ENCODE results near the gene LRRC4C. TPM values are rescaled to one million over a fixed set of nuclear protein-coding genes. Genes with fewer than 3 reads are reported as not detected.

The LRRC4C gene
- polyA plus RNA-seq, 1 experiment = 0.02 TPM

- Histone ChIP-seq H3K4me3 (ENCODE audit: low read depth, low read length) (no peak overlapping the region), H3K27ac (ENCODE audit: low read depth, low read length) (no peak overlapping the region), H3K27me3 (ENCODE audit: control insufficient read depth, insufficient read depth, low read length) (no peaks in the 10 kb centered on the region), H3K9me3 (ENCODE audit: control insufficient read depth, insufficient read depth, low read length) (peaks cover 6% of the 10 kb centered on the region)
- TF ChIP-seq CTCF (IDR thresholded peaks at IDR 0.05; ENCODE audit: low read depth, low read length) = no peak
- CTCF ChIA-PET = no interaction called here
- POLR2A ChIA-PET = no interaction called here
- no peak for DNase-seq (ENCODE audit: low read depth, low spot score)
Measured at GRCh38 chr11:41309716-41310115, 149.7 kb downstream of the LRRC4C start.

- no peak overlapping the region for H3K27ac ChIP-seq (ENCODE audit: low read depth, low read length)
- no peak for TF ChIP-seq CTCF (IDR thresholded peaks at IDR 0.05; ENCODE audit: low read depth, low read length)
- ChIA-PET CTCF (no interaction called here), POLR2A (no interaction called here)
- no peak for DNase-seq (ENCODE audit: low read depth, low spot score)
- H3K4me3 ChIP-seq (ENCODE audit: low read depth, low read length) = no peak overlapping the region
- no peaks in the 10 kb centered on the region for H3K27me3 ChIP-seq (ENCODE audit: control insufficient read depth, insufficient read depth, low read length)
- H3K9me3 ChIP-seq (ENCODE audit: control insufficient read depth, insufficient read depth, low read length) = peaks cover 6% of the 10 kb centered on the region
Measured at GRCh38 chr11:41309111-41309522, 150.3 kb downstream of the LRRC4C start.

GRCh38 chr11:41308286-41308685 lies 151.2 kb downstream of the LRRC4C start:
- POLR2A ChIA-PET = no interaction called here
- H3K9me3 ChIP-seq (ENCODE audit: control insufficient read depth, insufficient read depth, low read length) = peaks cover 6% of the 10 kb centered on the region
- DNase-seq (ENCODE audit: low read depth, low spot score) = no peak
- CTCF ChIA-PET = no interaction called here
- H3K27me3 ChIP-seq (ENCODE audit: control insufficient read depth, insufficient read depth, low read length) = no peaks in the 10 kb centered on the region
- H3K27ac ChIP-seq (ENCODE audit: low read depth, low read length) = no peak overlapping the region
- no peak overlapping the region for H3K4me3 ChIP-seq (ENCODE audit: low read depth, low read length)
- TF ChIP-seq CTCF (IDR thresholded peaks at IDR 0.05; ENCODE audit: low read depth, low read length) = no peak

GRCh38 chr11:41307296-41308080 lies 152.0 kb downstream of the LRRC4C start:
- Histone ChIP-seq H3K4me3 (ENCODE audit: low read depth, low read length) (no peak overlapping the region), H3K27ac (ENCODE audit: low read depth, low read length) (no peak overlapping the region), H3K27me3 (ENCODE audit: control insufficient read depth, insufficient read depth, low read length) (no peaks in the 10 kb centered on the region), H3K9me3 (ENCODE audit: control insufficient read depth, insufficient read depth, low read length) (peaks cover 6% of the 10 kb centered on the region)
- DNase-seq (ENCODE audit: low read depth, low spot score) = no peak
- ChIA-PET CTCF (no interaction called here), POLR2A (no interaction called here)
- no peak for TF ChIP-seq CTCF (IDR thresholded peaks at IDR 0.05; ENCODE audit: low read depth, low read length)

GRCh38 chr11:41306431-41306830 lies 153.0 kb downstream of the LRRC4C start:
- Histone ChIP-seq H3K27ac (ENCODE audit: low read depth, low read length) (no peak overlapping the region), H3K4me3 (ENCODE audit: low read depth, low read length) (no peak overlapping the region), H3K27me3 (ENCODE audit: control insufficient read depth, insufficient read depth, low read length) (no peaks in the 10 kb centered on the region), H3K9me3 (ENCODE audit: control insufficient read depth, insufficient read depth, low read length) (peaks cover 6% of the 10 kb centered on the region)
- CTCF ChIA-PET = no interaction called here
- POLR2A ChIA-PET = no interaction called here
- no peak for TF ChIP-seq CTCF (IDR thresholded peaks at IDR 0.05; ENCODE audit: low read depth, low read length)
- no peak for DNase-seq (ENCODE audit: low read depth, low spot score)

Data from AG04450 (cell line).